ENCODE data around the gene TRMT11.

DNA sequence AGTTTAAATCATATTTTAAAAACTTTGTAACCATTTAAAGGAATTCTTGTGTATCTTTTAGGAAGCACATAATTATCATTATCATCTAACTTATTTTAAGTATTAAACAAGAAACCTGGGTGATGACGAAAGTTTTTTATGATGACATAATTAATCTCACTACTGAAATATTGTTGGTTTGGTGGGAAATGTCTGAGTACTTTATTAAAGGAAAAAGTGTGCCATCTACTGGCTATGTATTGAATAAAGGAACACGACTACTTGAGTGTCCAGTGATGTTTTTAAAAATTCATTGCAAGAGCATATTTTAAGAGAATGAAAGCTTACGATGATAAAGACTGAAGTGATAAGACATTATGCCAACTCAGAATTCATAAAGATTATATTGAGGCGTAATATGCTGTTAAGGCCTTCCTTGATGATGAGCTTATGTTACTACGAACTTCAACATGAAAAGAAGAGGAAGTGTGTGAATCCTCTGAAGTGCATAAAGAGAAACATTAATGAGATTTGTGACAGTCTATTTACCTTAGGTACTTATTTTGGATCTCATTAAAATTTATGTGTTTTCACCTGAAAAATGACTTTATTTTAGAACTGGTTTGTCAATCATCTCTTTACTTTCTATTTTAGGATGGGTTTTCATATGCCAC is 12.0 kb upstream of the TRMT11 start:
- no peak for TF ChIP-seq EP300 (IDR thresholded peaks at IDR 0.05)
- TF ChIP-seq, protein P1, sequence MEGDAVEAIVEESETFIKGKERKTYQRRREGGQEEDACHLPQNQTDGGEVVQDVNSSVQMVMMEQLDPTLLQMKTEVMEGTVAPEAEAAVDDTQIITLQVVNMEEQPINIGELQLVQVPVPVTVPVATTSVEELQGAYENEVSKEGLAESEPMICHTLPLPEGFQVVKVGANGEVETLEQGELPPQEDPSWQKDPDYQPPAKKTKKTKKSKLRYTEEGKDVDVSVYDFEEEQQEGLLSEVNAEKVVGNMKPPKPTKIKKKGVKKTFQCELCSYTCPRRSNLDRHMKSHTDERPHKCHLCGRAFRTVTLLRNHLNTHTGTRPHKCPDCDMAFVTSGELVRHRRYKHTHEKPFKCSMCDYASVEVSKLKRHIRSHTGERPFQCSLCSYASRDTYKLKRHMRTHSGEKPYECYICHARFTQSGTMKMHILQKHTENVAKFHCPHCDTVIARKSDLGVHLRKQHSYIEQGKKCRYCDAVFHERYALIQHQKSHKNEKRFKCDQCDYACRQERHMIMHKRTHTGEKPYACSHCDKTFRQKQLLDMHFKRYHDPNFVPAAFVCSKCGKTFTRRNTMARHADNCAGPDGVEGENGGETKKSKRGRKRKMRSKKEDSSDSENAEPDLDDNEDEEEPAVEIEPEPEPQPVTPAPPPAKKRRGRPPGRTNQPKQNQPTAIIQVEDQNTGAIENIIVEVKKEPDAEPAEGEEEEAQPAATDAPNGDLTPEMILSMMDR (IDR thresholded peaks at IDR 0.05), result peak; percentile 52 to 55 (median 52)
- no peak for TF ChIP-seq POLR2A (IDR thresholded peaks at IDR 0.05; ENCODE audit: low read depth)
- no peak for TF ChIP-seq POLR2AphosphoS5 (IDR thresholded peaks at IDR 0.05)

Measured in esophagus muscularis mucosa (tissue), 4 donors.